ENCODE data around the gene TAS2R9.

Gene TAS2R9

GRCh38 chr12:10842862-10843261, 32.9 kb upstream of the TAS2R9 start:
- H3K4me3 ChIP-seq (ENCODE audit: low read length), result no peak overlapping the region
- TF ChIP-seq, protein P1, sequence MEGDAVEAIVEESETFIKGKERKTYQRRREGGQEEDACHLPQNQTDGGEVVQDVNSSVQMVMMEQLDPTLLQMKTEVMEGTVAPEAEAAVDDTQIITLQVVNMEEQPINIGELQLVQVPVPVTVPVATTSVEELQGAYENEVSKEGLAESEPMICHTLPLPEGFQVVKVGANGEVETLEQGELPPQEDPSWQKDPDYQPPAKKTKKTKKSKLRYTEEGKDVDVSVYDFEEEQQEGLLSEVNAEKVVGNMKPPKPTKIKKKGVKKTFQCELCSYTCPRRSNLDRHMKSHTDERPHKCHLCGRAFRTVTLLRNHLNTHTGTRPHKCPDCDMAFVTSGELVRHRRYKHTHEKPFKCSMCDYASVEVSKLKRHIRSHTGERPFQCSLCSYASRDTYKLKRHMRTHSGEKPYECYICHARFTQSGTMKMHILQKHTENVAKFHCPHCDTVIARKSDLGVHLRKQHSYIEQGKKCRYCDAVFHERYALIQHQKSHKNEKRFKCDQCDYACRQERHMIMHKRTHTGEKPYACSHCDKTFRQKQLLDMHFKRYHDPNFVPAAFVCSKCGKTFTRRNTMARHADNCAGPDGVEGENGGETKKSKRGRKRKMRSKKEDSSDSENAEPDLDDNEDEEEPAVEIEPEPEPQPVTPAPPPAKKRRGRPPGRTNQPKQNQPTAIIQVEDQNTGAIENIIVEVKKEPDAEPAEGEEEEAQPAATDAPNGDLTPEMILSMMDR (IDR thresholded peaks at IDR 0.05; ENCODE audit: insufficient read depth, low read depth, low read length, missing control alignments), result no peak
- no peak for DNase-seq (ENCODE audit: low read depth)

DNA sequence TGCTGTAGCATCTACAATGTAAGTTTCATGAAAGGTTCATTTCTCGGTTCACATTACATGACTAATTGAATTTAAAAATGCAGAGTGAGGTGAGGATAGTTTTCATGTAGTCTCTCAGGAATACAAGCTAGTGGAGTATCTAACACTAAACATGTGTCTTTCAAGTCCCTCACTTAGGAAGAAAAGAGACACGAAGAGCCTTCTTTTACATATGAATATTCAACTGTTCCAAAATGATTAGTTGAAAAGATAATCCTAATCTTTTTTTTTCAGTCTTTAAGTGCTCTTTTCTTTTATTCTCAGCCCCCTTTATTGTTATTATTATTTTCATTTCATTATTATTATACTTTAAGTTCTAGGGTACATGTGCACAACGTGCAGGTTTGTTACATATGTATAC, 28.5 kb upstream of the TAS2R9 start:
- no peak overlapping the region for H3K4me3 ChIP-seq (ENCODE audit: low read length)
- no peak for DNase-seq (ENCODE audit: low read depth)
- TF ChIP-seq, protein P1 (IDR thresholded peaks at IDR 0.05; ENCODE audit: insufficient read depth, low read depth, low read length, missing control alignments), result no peak

GRCh38 chr12:10829994-10830393, 20.0 kb upstream of the TAS2R9 start:
- DNase-seq (ENCODE audit: low read depth), result no peak
- H3K4me3 ChIP-seq (ENCODE audit: low read length), result no peak overlapping the region
- TF ChIP-seq, protein P1 (IDR thresholded peaks at IDR 0.05; ENCODE audit: insufficient read depth, low read depth, low read length, missing control alignments), result no peak

GRCh38 chr12:10826258-10826657, 16.3 kb upstream of the TAS2R9 start, which contains the start of gene TAS2R10:
TSS of gene TAS2R10 (minus strand) at chr12:10826358. CDS start at chr12:10826269, 89 bp downstream.
- DNase-seq (ENCODE audit: low read depth), result no peak
- H3K4me3 ChIP-seq (ENCODE audit: low read length), result no peak within 1 kb of the TSS
- TF ChIP-seq, protein P1 (IDR thresholded peaks at IDR 0.05; ENCODE audit: insufficient read depth, low read depth, low read length, missing control alignments), result no peak

GRCh38 chr12:10824957-10825356, 15.0 kb upstream of the TAS2R9 start:
- H3K4me3 ChIP-seq (ENCODE audit: low read length), result no peak overlapping the region
- no peak for DNase-seq (ENCODE audit: low read depth)
- TF ChIP-seq, protein P1 (IDR thresholded peaks at IDR 0.05; ENCODE audit: insufficient read depth, low read depth, low read length, missing control alignments), result no peak

- DNase-seq (ENCODE audit: low read depth), result no peak
- H3K4me3 ChIP-seq (ENCODE audit: low read length), result no peak overlapping the region
- TF ChIP-seq, protein P1 (IDR thresholded peaks at IDR 0.05; ENCODE audit: insufficient read depth, low read depth, low read length, missing control alignments), result no peak
These were observed 2.0 kb upstream of the TAS2R9 start for GRCh38 chr12:10811883-10812536.

GRCh38 chr12:10807186-10807585, 2.8 kb downstream of the TAS2R9 start, which contains the start of gene TAS2R8:
TSS of gene TAS2R8 (minus strand) at chr12:10807286. CDS start at chr12:10806980, 306 bp downstream.
- H3K4me3 ChIP-seq (ENCODE audit: low read length), result no peak within 1 kb of the TSS
- no peak for DNase-seq (ENCODE audit: low read depth)
- TF ChIP-seq, protein P1 (IDR thresholded peaks at IDR 0.05; ENCODE audit: insufficient read depth, low read depth, low read length, missing control alignments), result no peak
